OCI-LY1 (cell line): ENCODE data around the gene MAML2.

Experiments
- EZH2 ChIP-seq: fragments of 200-600 bp; sonication (generic), shearing (Covaris generic); IDR thresholded peaks from 2 replicates; pipeline ENCODE4 v1.8.0; 2017; ENCODE audit warnings: borderline replicate concordance, mixed run types, mild to moderate bottlenecking, antibody characterized with exemption, low read length, moderate library complexity, mixed read lengths
- TF ChIP-seq, protein P1 (sequence below): fragments of 200-600 bp; sonication (generic), shearing (Covaris generic); IDR thresholded peaks from 2 replicates; pipeline ENCODE4 v1.5.1; 2017; ENCODE audit warnings: mild to moderate bottlenecking, antibody characterized with exemption, low read length, moderate library complexity, mixed read lengths

DNA sequence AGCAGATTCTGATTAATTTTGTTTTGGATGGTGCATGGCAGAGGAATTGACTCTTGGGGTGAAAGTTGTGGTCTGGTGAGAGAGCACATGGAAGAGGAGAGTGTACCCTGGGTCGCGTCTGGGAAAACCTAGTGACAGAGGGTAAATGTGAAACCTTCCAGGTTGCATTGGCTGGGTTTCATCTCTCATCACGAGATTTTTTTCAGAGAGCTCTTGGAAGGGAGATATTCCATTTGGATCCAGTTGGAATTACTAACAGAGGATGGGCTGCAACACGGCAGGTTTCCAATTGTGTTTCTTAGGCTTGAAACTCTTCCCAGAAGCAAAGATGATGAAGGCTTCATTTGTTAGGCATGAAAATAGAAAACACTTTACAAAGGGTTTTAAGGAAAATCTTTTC lies 309.4 kb downstream of the MAML2 start:
- TF ChIP-seq, protein P1, sequence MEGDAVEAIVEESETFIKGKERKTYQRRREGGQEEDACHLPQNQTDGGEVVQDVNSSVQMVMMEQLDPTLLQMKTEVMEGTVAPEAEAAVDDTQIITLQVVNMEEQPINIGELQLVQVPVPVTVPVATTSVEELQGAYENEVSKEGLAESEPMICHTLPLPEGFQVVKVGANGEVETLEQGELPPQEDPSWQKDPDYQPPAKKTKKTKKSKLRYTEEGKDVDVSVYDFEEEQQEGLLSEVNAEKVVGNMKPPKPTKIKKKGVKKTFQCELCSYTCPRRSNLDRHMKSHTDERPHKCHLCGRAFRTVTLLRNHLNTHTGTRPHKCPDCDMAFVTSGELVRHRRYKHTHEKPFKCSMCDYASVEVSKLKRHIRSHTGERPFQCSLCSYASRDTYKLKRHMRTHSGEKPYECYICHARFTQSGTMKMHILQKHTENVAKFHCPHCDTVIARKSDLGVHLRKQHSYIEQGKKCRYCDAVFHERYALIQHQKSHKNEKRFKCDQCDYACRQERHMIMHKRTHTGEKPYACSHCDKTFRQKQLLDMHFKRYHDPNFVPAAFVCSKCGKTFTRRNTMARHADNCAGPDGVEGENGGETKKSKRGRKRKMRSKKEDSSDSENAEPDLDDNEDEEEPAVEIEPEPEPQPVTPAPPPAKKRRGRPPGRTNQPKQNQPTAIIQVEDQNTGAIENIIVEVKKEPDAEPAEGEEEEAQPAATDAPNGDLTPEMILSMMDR = no peak
- no peak for TF ChIP-seq EZH2
